Endothelial cell of umbilical vein (primary cell): ENCODE results near the gene CCNY.

Experiments
- FOS ChIP-seq: IDR thresholded peaks from 2 replicates; pipeline ENCODE4 v1.6.1; 2011; ENCODE audit warnings: mild to moderate bottlenecking, low read length, moderate library complexity, borderline replicate concordance; ENCODE audit not compliant: insufficient read depth
- MAX ChIP-seq: IDR thresholded peaks from 2 replicates; pipeline ENCODE4 v1.6.1; 2011; ENCODE audit not compliant: insufficient read depth, insufficient read length
- TF ChIP-seq, protein P1 (sequence below), 2 donors: IDR thresholded peaks; 1 replicate in 1 of 2; 2 replicates in 1 of 2; pipeline ENCODE4 v1.5.1; 2011; ENCODE audit warnings: low read length in 2 of 2, mild to moderate bottlenecking in 2 of 2, moderate library complexity in 2 of 2, control low read depth in 1 of 2, inconsistent platforms in 1 of 2, low read depth in 1 of 2; ENCODE audit not compliant: insufficient read depth in 1 of 2; ENCODE audit errors: extremely low read depth in 1 of 2

- no peak for TF ChIP-seq FOS
- TF ChIP-seq, protein P1, sequence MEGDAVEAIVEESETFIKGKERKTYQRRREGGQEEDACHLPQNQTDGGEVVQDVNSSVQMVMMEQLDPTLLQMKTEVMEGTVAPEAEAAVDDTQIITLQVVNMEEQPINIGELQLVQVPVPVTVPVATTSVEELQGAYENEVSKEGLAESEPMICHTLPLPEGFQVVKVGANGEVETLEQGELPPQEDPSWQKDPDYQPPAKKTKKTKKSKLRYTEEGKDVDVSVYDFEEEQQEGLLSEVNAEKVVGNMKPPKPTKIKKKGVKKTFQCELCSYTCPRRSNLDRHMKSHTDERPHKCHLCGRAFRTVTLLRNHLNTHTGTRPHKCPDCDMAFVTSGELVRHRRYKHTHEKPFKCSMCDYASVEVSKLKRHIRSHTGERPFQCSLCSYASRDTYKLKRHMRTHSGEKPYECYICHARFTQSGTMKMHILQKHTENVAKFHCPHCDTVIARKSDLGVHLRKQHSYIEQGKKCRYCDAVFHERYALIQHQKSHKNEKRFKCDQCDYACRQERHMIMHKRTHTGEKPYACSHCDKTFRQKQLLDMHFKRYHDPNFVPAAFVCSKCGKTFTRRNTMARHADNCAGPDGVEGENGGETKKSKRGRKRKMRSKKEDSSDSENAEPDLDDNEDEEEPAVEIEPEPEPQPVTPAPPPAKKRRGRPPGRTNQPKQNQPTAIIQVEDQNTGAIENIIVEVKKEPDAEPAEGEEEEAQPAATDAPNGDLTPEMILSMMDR (IDR thresholded peaks at IDR 0.05; ENCODE audit: extremely low read depth in 1 of 2, insufficient read depth in 1 of 2, low read depth in 1 of 2, low read length in 2 of 2), result no peak
- TF ChIP-seq MAX, result no peak
Measured at GRCh38 chr10:35554461-35555056, 218.2 kb downstream of the CCNY start.
